Endodermal cell (in vitro differentiated cells): ENCODE measurements around the gene RIOK1. TPM values are rescaled to one million over a fixed set of nuclear protein-coding genes. Genes with fewer than 3 reads are reported as not detected.
"Not testable (repeated sequence)": the region's sequence is repeated elsewhere in the genome, so short reads cannot be mapped to it uniquely, and the experiment has no call there.

Experiments used
- DNase-seq: peaks from one replicate; pipeline ENCODE4 v3.0.0-alpha.2; 2017
- H3K27ac ChIP-seq: 2 replicates; pipeline ENCODE4 v1.5.1; 2013; ENCODE audit warnings: mild to moderate bottlenecking, low read depth, low read length, moderate library complexity
- H3K27me3 ChIP-seq: 2 replicates; pipeline ENCODE4 v1.6.1; 2013; ENCODE audit warnings: mild to moderate bottlenecking, low read length, moderate library complexity; ENCODE audit not compliant: insufficient read depth, control insufficient read depth, poor library complexity, severe bottlenecking
- H3K36me3 ChIP-seq: 2 replicates; pipeline ENCODE4 v1.7.0; 2013; ENCODE audit warnings: mild to moderate bottlenecking, low read length, moderate library complexity; ENCODE audit not compliant: control insufficient read depth, insufficient read depth
- H3K4me1 ChIP-seq: one replicate; pipeline ENCODE4 v1.7.0; 2013; ENCODE audit warnings: low read length; ENCODE audit not compliant: control insufficient read depth, insufficient read depth
- H3K4me3 ChIP-seq: 2 replicates; pipeline ENCODE4 v1.5.1; 2013; ENCODE audit warnings: mild to moderate bottlenecking, low read length, moderate library complexity
- H3K9ac ChIP-seq: 2 replicates; pipeline ENCODE4 v1.6.1; 2013; ENCODE audit warnings: mild to moderate bottlenecking, low read length, moderate library complexity; ENCODE audit not compliant: poor library complexity, severe bottlenecking; ENCODE audit errors: extremely low read depth
- H3K9me3 ChIP-seq: 2 replicates; pipeline ENCODE4 v1.6.1; 2013; ENCODE audit warnings: mild to moderate bottlenecking, low read length, moderate library complexity; ENCODE audit not compliant: control insufficient read depth
- H3K27ac Mint-ChIP-seq: 2 replicates; pipeline ENCODE4 v1.8.0; 2020; ENCODE audit warnings: mixed read lengths
- H3K27me3 Mint-ChIP-seq: 2 replicates; pipeline ENCODE4 v1.8.0; 2021; ENCODE audit warnings: mild to moderate bottlenecking, mixed read lengths; ENCODE audit not compliant: insufficient read depth
- H3K36me3 Mint-ChIP-seq: 2 replicates; pipeline ENCODE4 v1.8.0; 2020; ENCODE audit warnings: low read depth, mixed read lengths
- H3K4me1 Mint-ChIP-seq: 2 replicates; pipeline ENCODE4 v1.8.0; 2020; ENCODE audit warnings: mixed read lengths
- H3K4me3 Mint-ChIP-seq: 2 replicates; pipeline ENCODE4 v1.8.0; 2020; ENCODE audit warnings: mild to moderate bottlenecking, moderate library complexity, mixed read lengths
- H3K9me3 Mint-ChIP-seq: 2 replicates; pipeline ENCODE4 v1.8.0; 2020; ENCODE audit warnings: mild to moderate bottlenecking, mixed read lengths
- WGBS, 2 experiments: methylation state at CpG; one replicate each; pipeline versions ENCODE4 v1.1.5 to v1.1.7; 2013; ENCODE audit warnings: missing lambda C conversion rate in 2 of 2, mixed read lengths in 1 of 2; ENCODE audit not compliant: insufficient coverage in 1 of 2, insufficient read length in 1 of 2; 5-methylcytosine and 5-hydroxymethylcytosine counted together
- total RNA-seq, 2 donors: library from RNA; stranded (reverse); fragmentation: NEBNext Ultra II Directional in 1 of 2; extraction: Animal tissue kit (Norgen Biotek cat#: 25700) in 1 of 2; gene quantifications; 2 replicates in 1 of 2; 3 replicates in 1 of 2; pipeline ENCODE4 v1.2.1, GENCODE V29; 2021
- TF ChIP-seq, protein P1 (sequence below): fragments of 200-600 bp; sonication (generic); conservative IDR thresholded peaks from 2 replicates; pipeline ENCODE4 v1.5.0; 2021; ENCODE audit warnings: antibody characterized with exemption, mild to moderate bottlenecking

RIOK1 gene
- total RNA-seq, 2 donors from 2014 or later = 17.7 to 20.3 TPM

DNA sequence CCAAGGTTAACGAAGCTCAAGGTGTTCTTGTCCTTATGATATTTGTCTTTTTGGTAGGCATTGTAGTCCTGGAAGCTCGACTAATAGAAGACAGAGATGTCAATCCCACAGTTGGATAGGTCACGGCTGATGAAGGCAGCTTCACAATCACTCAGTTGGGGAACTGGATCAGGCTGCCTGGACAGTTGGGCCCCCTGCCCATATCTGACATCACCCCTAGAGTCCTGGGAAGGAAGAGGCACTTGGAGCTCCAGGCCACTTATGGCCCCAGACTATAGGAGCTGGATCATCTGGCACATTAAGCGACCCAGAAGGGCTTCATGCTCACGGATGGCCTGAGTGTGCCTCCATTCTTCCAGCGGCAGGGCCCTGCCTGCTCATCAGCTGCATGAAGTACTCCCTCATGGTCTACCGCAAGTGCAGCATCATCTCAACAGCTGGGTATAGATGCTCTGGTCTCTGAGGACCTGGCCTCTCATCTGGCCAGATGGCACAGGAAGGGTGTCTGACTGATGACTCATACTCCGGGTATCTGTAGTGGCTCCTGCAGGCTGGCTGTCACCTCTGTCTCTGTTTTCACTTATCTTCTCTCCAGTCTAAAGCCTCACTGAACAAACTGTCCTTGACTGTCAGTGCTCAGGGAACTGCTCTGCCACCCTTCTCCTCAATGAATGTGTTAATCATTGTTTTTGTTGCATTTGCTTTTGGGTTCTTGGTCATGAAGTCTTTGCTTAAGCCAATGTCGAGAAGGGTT lies 47.4 kb upstream of the RIOK1 start:
- Mint-ChIP-seq H3K27ac (no peak overlapping the region), H3K9me3 (peaks cover 45% of the 10 kb centered on the region), H3K36me3 (peaks cover 10% of the 10 kb centered on the region), H3K27me3 (no peaks in the 10 kb centered on the region), H3K4me1 (peaks cover 12% of the 10 kb centered on the region), H3K4me3 (no peak overlapping the region)
- TF ChIP-seq, protein P1, sequence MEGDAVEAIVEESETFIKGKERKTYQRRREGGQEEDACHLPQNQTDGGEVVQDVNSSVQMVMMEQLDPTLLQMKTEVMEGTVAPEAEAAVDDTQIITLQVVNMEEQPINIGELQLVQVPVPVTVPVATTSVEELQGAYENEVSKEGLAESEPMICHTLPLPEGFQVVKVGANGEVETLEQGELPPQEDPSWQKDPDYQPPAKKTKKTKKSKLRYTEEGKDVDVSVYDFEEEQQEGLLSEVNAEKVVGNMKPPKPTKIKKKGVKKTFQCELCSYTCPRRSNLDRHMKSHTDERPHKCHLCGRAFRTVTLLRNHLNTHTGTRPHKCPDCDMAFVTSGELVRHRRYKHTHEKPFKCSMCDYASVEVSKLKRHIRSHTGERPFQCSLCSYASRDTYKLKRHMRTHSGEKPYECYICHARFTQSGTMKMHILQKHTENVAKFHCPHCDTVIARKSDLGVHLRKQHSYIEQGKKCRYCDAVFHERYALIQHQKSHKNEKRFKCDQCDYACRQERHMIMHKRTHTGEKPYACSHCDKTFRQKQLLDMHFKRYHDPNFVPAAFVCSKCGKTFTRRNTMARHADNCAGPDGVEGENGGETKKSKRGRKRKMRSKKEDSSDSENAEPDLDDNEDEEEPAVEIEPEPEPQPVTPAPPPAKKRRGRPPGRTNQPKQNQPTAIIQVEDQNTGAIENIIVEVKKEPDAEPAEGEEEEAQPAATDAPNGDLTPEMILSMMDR = no peak
- H3K9me3 ChIP-seq = peaks cover 74% of the 10 kb centered on the region
- no peak for DNase-seq
- 89 to 91% methylated on average over 9 of the region's 9 CpGs for WGBS, 2 experiments
- H3K9ac ChIP-seq = no peak overlapping the region
- no peaks in the 10 kb centered on the region for H3K27me3 ChIP-seq
- no peak overlapping the region for H3K27ac ChIP-seq
- H3K4me3 ChIP-seq = peak overlapping the region; percentile 45
- peaks cover 4% of the 10 kb centered on the region for H3K4me1 ChIP-seq
- peaks cover 11% of the 10 kb centered on the region for H3K36me3 ChIP-seq

DNA sequence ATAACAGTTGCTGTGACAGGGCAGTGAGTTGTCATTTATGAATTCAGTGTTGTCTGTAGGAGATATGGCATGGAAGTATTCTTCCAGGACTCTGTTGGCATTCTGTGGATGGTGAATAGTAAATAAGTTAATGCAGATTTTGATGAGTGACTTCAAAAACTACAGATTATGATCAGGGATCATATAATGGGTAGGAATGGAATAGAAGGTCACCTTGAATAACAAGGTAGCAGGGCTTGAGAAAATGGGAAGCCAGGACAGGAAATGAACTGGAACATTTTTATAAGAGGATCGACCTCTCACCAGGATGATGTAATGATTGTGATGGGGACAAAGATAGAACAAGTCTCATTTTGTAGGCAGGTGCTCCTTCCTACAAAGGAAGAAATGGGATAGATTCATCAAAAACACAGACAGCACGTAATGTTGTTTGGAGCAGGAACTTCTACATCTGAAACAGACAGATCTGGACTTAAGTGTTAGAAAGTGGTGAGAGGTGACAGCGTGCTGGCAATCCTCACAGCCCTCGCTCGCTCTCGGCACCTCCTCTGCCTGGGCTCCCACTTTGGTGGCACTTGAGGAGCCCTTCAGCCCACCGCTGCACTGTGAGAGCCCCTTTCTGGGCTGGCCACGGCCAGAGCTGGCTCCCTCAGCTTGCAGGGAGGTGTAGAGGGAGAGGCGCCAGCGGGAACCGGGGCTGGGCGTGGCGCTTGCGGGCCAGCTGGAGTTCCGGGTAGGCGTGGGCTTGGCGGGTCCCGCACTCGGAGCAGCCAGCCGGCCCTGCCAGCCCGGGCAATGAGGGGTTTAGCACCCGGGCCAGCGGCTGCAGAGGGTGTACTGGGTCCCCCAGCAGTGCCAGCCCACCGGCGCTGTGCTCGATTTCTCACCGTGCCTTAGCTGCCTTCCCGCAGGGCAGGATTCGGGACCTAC lies 45.8 kb upstream of the RIOK1 start:
- Mint-ChIP-seq H3K9me3 (peaks cover 48% of the 10 kb centered on the region), H3K27me3 (no peaks in the 10 kb centered on the region), H3K4me3 (no peak overlapping the region), H3K4me1 (peaks cover 22% of the 10 kb centered on the region), H3K36me3 (peaks cover 12% of the 10 kb centered on the region), H3K27ac (no peak overlapping the region)
- TF ChIP-seq, protein P1 = no peak
- Histone ChIP-seq H3K27ac (no peak overlapping the region), H3K36me3 (peaks cover 11% of the 10 kb centered on the region), H3K4me3 (peak overlapping the region; percentile 8), H3K9me3 (peaks cover 74% of the 10 kb centered on the region), H3K4me1 (peaks cover 7% of the 10 kb centered on the region), H3K27me3 (no peaks in the 10 kb centered on the region), H3K9ac (no peak overlapping the region)
- 95 to 97% methylated on average over 6 to 29 of the region's 29 CpGs for WGBS, 2 experiments
- DNase-seq = no peak

DNA sequence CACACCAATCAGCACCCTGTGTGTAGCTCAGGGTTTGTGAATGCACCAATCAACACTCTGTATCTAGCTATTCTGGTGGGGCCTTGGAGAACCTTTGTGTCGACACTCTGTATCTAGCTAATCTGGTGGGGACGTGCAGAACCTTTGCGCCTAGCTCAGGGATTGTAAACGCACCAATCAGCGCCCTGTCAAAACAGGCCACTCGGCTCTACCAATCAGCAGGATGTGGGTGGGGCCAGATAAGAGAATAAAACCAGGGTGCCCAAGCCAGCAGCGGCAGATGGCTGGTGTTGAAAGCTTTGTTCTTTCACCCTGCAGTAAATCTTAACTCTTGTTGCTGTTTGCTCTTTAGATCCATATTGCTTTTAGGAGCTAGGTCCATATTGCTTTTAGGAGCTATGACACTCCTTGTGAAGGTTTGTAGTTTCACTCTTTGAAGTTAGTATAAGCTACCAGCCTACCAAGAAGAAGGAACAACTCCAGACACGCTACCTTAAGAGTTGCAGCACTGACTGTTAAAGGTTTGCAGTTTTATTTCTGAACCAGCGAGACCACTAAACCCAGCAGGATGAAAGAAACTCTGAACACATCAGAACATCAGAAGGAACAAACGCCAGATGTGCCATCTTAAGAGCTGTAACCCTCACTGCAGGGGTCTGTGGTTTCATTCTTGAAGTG lies 44.7 kb upstream of the RIOK1 start:
- not testable (repeated sequence) for H3K9ac ChIP-seq, H3K27ac Mint-ChIP-seq, DNase-seq, H3K27me3 ChIP-seq, H3K4me3 Mint-ChIP-seq, H3K4me1 ChIP-seq, H3K27me3 Mint-ChIP-seq, H3K27ac ChIP-seq
- Mint-ChIP-seq H3K4me1 (peaks cover 25% of the 10 kb centered on the region), H3K36me3 (peaks cover 12% of the 10 kb centered on the region), H3K9me3 (peaks cover 42% of the 10 kb centered on the region)
- Histone ChIP-seq H3K9me3 (peaks cover 65% of the 10 kb centered on the region), H3K4me3 (peak overlapping the region; percentile 62), H3K36me3 (peaks cover 11% of the 10 kb centered on the region)
- WGBS, 2 experiments = 95% methylated on average over 4 to 10 of the region's 10 CpGs

DNA sequence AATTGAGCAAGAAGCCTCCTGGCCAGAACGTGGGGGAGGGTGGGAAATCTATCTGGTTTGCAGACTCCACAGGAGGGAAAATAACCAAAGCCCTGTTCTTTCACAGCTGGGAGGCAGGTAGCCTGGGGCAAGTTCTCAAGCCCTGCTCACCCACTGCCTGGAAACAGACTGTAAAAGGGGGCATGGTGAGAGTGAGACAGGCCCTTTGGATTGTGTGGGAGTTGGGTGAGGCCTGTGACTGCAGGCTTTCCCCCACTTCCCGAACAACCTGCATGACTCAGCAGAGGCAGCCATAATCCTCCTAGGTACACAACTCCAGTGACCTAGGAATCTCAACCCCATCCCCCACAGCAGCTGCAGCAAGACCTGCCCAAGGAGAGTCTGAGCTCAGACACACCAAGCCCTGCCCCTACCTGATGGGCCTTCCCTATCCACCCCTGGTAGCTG lies 42.0 kb upstream of the RIOK1 start:
- peaks cover 42% of the 10 kb centered on the region for H3K9me3 ChIP-seq
- peak overlapping the region; percentile 87 for H3K9ac ChIP-seq
- Mint-ChIP-seq H3K36me3 (peaks cover 12% of the 10 kb centered on the region), H3K9me3 (peaks cover 43% of the 10 kb centered on the region), H3K4me1 (peaks cover 21% of the 10 kb centered on the region), H3K27ac (peak overlapping the region; percentile 98), H3K4me3 (peak overlapping the region; percentile 18)
- not testable (repeated sequence) for H3K36me3 ChIP-seq, H3K27me3 ChIP-seq, H3K4me1 ChIP-seq, H3K27me3 Mint-ChIP-seq
- WGBS, 2 experiments = 21 to 40% methylated on average over 1 to 2 of the region's 2 CpGs
- DNase-seq = peak; percentile 88
- H3K4me3 ChIP-seq = peak overlapping the region; percentile 53
- peak overlapping the region; percentile 60 for H3K27ac ChIP-seq

DNA sequence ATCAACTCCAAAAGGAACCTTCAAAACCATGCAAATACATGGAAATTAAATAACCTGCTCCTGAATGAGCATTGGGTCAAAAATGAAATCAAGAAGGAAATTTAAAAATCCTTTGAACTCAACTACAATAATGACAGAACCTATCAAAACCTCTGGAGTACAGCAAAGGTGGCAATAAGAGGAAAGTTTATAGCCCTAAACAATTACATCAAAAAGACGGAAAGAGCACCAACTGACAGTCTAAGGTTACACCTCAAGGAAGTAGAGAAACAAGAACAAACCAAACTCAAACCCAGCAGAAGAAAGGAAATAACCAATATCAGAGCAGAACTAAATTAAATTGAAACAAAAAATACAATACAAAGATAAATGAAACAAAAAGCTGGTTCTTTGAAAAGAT lies 39.0 kb upstream of the RIOK1 start:
- not testable (repeated sequence) for H3K9ac ChIP-seq, H3K36me3 ChIP-seq, H3K4me3 Mint-ChIP-seq, H3K4me3 ChIP-seq, H3K36me3 Mint-ChIP-seq, H3K27me3 Mint-ChIP-seq, DNase-seq, H3K4me1 ChIP-seq, H3K27me3 ChIP-seq, H3K27ac ChIP-seq, H3K27ac Mint-ChIP-seq
- peaks cover 15% of the 10 kb centered on the region for H3K9me3 ChIP-seq
- peaks cover 28% of the 10 kb centered on the region for H3K9me3 Mint-ChIP-seq
- WGBS, 2 experiments = 100% methylated on average over 1 of the region's 1 CpG; no CpG with 5 or more reads in 1 of the 2 experiments
- H3K4me1 Mint-ChIP-seq = peaks cover 20% of the 10 kb centered on the region
